Measurements from ENCODE around the gene MCF2L. TPM values are rescaled to one million over a fixed set of nuclear protein-coding genes. Genes with fewer than 3 reads are reported as not detected.

Gene MCF2L
- total and polyA plus RNA-seq, 2 experiments from 2014 or later = 4.8 to 25.6 TPM

DNA sequence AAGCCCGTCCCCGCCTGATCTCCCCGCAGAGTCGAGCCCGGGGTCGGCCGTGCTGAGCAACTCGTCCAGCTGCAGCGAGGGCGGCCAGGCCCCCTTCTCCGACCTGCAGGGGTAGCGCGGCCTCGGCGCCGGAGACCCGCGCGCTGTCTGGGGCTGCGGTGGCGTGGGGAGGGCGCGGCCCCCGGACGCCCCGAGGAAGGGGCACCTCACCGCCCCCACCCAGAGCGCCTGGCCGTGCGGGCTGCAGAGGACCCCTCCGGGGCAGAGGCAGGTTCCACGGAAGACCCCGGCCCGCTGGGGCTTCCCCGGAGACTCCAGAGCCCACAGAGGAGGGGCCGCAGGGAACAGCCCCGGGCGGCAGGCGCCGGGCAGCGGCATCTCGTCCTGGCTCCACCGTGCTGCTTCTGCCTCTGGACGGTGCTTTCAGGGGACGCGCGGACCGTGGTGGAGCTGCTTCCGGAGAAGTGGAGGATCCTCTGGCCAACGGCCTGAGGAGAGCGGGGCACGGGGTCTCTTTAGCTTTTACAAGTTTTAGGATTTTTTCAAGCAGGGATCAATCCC is 127.8 kb downstream of the MCF2L start (continued):
- TF ChIP-seq, protein P1, sequence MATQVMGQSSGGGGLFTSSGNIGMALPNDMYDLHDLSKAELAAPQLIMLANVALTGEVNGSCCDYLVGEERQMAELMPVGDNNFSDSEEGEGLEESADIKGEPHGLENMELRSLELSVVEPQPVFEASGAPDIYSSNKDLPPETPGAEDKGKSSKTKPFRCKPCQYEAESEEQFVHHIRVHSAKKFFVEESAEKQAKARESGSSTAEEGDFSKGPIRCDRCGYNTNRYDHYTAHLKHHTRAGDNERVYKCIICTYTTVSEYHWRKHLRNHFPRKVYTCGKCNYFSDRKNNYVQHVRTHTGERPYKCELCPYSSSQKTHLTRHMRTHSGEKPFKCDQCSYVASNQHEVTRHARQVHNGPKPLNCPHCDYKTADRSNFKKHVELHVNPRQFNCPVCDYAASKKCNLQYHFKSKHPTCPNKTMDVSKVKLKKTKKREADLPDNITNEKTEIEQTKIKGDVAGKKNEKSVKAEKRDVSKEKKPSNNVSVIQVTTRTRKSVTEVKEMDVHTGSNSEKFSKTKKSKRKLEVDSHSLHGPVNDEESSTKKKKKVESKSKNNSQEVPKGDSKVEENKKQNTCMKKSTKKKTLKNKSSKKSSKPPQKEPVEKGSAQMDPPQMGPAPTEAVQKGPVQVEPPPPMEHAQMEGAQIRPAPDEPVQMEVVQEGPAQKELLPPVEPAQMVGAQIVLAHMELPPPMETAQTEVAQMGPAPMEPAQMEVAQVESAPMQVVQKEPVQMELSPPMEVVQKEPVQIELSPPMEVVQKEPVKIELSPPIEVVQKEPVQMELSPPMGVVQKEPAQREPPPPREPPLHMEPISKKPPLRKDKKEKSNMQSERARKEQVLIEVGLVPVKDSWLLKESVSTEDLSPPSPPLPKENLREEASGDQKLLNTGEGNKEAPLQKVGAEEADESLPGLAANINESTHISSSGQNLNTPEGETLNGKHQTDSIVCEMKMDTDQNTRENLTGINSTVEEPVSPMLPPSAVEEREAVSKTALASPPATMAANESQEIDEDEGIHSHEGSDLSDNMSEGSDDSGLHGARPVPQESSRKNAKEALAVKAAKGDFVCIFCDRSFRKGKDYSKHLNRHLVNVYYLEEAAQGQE (IDR thresholded peaks at IDR 0.05; ENCODE audit: unreplicated experiment) = no peak

DNA sequence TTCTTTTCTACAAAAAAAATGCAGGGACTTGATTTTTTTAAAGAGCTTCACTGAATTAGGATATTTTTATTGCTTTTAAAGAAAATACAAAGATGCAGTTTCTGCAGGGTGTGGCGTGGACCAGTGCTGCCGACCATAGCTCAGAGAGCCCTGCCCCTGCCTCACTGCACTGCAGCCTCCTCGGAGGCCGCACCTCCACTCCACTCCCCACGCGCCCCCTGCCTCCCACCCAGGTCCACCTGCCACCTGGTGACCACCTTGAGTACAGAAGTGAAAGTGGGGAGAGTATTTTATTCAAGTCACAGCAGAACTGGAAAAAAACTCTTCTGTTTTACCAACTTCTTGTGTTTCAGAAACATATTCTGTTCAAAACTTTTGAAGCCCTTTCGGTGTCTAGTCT is 128.6 kb downstream of the MCF2L start:
- Mint-ChIP-seq H3K36me3 (ENCODE audit: low read depth) (no peaks in the 10 kb centered on the region), H3K27ac (no peak overlapping the region), H3K27me3 (ENCODE audit: insufficient read depth, low read depth, poor library complexity) (peaks cover 13% of the 10 kb centered on the region), H3K4me1 (peaks cover 10% of the 10 kb centered on the region; the same call in 2 of the 3 replicates), H3K9me3 (no peaks in the 10 kb centered on the region), H3K4me3 (no peak overlapping the region)
- no peaks in the 10 kb centered on the region for H3K27me3 ChIP-seq (ENCODE audit: insufficient read depth)
- DNase-seq (ENCODE audit: low spot score) (no peak), ATAC-seq (no peak)
- H3K36me3 ChIP-seq (ENCODE audit: insufficient read depth) = no peaks in the 10 kb centered on the region
- no peaks in the 10 kb centered on the region for H3K4me1 ChIP-seq (ENCODE audit: insufficient read depth)
- no peak overlapping the region for H3K4me2 ChIP-seq
- no peak overlapping the region for H3K4me3 ChIP-seq
- no peaks in the 10 kb centered on the region for H3K79me2 ChIP-seq (replicated peaks; ENCODE audit: insufficient read depth)
- no peaks in the 10 kb centered on the region for H4K20me1 ChIP-seq (replicated peaks; ENCODE audit: insufficient read depth)
- H2AFZ ChIP-seq = no peak overlapping the region
- H3K9me2 ChIP-seq (ENCODE audit: insufficient read depth) = no peaks in the 10 kb centered on the region
- no peaks in the 10 kb centered on the region for H3F3A ChIP-seq (replicated peaks; ENCODE audit: low read depth)
- no peak overlapping the region for H3K27ac ChIP-seq (ENCODE audit: low read depth)
- TF ChIP-seq, protein P2, sequence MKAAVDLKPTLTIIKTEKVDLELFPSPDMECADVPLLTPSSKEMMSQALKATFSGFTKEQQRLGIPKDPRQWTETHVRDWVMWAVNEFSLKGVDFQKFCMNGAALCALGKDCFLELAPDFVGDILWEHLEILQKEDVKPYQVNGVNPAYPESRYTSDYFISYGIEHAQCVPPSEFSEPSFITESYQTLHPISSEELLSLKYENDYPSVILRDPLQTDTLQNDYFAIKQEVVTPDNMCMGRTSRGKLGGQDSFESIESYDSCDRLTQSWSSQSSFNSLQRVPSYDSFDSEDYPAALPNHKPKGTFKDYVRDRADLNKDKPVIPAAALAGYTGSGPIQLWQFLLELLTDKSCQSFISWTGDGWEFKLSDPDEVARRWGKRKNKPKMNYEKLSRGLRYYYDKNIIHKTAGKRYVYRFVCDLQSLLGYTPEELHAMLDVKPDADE (IDR thresholded peaks at IDR 0.05) = no peak
- TF ChIP-seq STAT1 (IDR thresholded peaks at IDR 0.05; ENCODE audit: unreplicated experiment) (no peak), CREB1 (CRISPR knock-in tag; IDR thresholded peaks at IDR 0.05; ENCODE audit: low read depth) (no peak), JUNB (IDR thresholded peaks at IDR 0.05; ENCODE audit: unreplicated experiment) (no peak), EZH2 (IDR thresholded peaks at IDR 0.05; ENCODE audit: low read depth, unreplicated experiment) (no peak), NANOG (IDR thresholded peaks at IDR 0.05; ENCODE audit: borderline replicate concordance) (no peak), ZNF331 (CRISPR knock-in tag; IDR thresholded peaks at IDR 0.05; ENCODE audit: low read depth) (no peak)
- TF ChIP-seq, protein P3, sequence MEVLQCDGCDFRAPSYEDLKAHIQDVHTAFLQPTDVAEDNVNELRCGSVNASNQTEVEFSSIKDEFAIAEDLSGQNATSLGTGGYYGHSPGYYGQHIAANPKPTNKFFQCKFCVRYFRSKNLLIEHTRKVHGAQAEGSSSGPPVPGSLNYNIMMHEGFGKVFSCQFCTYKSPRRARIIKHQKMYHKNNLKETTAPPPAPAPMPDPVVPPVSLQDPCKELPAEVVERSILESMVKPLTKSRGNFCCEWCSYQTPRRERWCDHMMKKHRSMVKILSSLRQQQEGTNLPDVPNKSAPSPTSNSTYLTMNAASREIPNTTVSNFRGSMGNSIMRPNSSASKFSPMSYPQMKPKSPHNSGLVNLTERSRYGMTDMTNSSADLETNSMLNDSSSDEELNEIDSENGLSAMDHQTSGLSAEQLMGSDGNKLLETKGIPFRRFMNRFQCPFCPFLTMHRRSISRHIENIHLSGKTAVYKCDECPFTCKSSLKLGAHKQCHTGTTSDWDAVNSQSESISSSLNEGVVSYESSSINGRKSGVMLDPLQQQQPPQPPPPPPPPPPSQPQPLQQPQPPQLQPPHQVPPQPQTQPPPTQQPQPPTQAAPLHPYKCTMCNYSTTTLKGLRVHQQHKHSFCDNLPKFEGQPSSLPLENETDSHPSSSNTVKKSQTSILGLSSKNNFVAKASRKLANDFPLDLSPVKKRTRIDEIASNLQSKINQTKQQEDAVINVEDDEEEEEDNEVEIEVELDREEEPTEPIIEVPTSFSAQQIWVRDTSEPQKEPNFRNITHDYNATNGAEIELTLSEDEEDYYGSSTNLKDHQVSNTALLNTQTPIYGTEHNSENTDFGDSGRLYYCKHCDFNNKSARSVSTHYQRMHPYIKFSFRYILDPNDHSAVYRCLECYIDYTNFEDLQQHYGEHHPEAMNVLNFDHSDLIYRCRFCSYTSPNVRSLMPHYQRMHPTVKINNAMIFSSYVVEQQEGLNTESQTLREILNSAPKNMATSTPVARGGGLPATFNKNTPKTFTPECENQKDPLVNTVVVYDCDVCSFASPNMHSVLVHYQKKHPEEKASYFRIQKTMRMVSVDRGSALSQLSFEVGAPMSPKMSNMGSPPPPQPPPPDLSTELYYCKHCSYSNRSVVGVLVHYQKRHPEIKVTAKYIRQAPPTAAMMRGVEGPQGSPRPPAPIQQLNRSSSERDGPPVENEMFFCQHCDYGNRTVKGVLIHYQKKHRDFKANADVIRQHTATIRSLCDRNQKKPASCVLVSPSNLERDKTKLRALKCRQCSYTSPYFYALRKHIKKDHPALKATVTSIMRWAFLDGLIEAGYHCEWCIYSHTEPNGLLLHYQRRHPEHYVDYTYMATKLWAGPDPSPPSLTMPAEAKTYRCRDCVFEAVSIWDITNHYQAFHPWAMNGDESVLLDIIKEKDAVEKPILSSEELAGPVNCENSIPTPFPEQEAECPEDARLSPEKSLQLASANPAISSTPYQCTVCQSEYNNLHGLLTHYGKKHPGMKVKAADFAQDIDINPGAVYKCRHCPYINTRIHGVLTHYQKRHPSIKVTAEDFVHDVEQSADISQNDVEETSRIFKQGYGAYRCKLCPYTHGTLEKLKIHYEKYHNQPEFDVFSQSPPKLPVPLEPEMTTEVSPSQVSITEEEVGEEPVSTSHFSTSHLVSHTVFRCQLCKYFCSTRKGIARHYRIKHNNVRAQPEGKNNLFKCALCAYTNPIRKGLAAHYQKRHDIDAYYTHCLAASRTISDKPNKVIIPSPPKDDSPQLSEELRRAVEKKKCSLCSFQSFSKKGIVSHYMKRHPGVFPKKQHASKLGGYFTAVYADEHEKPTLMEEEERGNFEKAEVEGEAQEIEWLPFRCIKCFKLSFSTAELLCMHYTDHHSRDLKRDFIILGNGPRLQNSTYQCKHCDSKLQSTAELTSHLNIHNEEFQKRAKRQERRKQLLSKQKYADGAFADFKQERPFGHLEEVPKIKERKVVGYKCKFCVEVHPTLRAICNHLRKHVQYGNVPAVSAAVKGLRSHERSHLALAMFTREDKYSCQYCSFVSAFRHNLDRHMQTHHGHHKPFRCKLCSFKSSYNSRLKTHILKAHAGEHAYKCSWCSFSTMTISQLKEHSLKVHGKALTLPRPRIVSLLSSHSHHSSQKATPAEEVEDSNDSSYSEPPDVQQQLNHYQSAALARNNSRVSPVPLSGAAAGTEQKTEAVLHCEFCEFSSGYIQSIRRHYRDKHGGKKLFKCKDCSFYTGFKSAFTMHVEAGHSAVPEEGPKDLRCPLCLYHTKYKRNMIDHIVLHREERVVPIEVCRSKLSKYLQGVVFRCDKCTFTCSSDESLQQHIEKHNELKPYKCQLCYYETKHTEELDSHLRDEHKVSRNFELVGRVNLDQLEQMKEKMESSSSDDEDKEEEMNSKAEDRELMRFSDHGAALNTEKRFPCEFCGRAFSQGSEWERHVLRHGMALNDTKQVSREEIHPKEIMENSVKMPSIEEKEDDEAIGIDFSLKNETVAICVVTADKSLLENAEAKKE (CRISPR knock-in tag; IDR thresholded peaks at IDR 0.05) = no peak
- TF ChIP-seq, protein P1 (IDR thresholded peaks at IDR 0.05; ENCODE audit: unreplicated experiment) = no peak
